Left colon (tissue), 2 donors: ENCODE measurements around the gene MPL. TPM values are rescaled to one million over a fixed set of nuclear protein-coding genes. Genes with fewer than 3 reads are reported as not detected.

Source experiments
- ATAC-seq: fragments of 200-7000 bp; cut with Tn5 transposase; one replicate; pipeline ENCODE4 v1.9.1; 2020; ENCODE audit warnings: mild to moderate bottlenecking, moderate library complexity
- DNase-seq, 2 donors: peaks; one replicate each; pipeline ENCODE4 v3.0.0-alpha.2; 2020
- intact Hi-C, 2 donors: fragments of 100-400 bp; cut with DNase I in 1 of 2; cut with micrococcal nuclease in 1 of 2; formaldehyde crosslinking; loops; one replicate each; pipeline versions ENCODE4 v1.11.2 to v1.14.0; 2022; cut with DNase I, micrococcal nuclease
- total RNA-seq, 2 donors: library from RNA; stranded (reverse); fragmentation: NEBNext Ultra II Directional; extraction: Animal tissue kit (Norgen Biotek cat#: 25700); gene quantifications; one replicate each; pipeline ENCODE4 v1.2.1, GENCODE V29; 2021
- donor health status: DM: no; HTN: no; CAD: no.
- donor health status: DM: yes; HTN: yes; CAD: no.

The MPL gene
- total RNA-seq, 2 donors from 2014 or later: 0.56 TPM; not detected in 1

GRCh38 chr1:43305461-43305860, 32.2 kb upstream of the MPL start:
- ATAC-seq (no peak), DNase-seq (peak in 1 of 2 donors; percentile 16)
- intact Hi-C loops: no loop called here

- DNase-seq: no peak
- intact Hi-C loops: no loop called here
- no peak for ATAC-seq
Observed at GRCh38 chr1:43305926-43306687, 31.5 kb upstream of the MPL start.

- intact Hi-C loops: no loop called here
- ATAC-seq (no peak), DNase-seq (no peak)
Observed at GRCh38 chr1:43306688-43307457, 30.7 kb upstream of the MPL start.

DNA sequence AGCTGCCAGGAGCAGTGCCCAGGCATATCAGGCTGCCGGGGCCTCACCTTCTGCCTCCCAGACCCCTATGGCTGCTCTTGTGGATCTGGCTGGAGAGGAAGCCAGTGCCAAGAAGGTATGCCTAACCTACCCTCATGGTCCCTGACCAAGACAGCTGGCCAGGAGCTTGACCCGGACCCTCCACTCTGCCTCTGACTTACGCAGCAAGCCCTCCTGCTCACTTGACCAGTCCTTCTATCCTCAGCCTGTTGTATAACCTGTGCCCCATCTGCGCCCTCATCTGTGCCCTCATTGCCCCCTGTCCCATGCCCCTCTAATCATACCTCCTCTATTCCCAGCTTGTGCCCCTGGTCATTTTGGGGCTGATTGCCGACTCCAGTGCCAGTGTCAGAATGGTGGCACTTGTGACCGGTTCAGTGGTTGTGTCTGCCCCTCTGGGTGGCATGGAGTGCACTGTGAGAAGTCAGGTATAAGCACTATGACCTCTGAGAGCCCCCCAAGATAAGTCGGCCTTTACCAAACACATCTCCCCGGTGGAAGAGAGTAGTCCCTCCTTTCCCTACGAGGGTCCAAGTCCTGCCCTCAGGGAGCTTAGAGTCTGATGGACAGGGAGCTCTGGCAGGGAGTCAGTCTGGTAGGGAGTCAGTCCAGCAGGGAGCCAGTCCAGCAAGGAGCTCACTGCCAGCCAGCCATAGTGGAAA, 30.0 kb upstream of the MPL start:
- intact Hi-C loops: no loop called here
- no peak for DNase-seq
- no peak for ATAC-seq

GRCh38 chr1:43308635-43309404, 28.8 kb upstream of the MPL start:
- intact Hi-C loops: no loop called here
- DNase-seq (no peak), ATAC-seq (no peak)

DNA sequence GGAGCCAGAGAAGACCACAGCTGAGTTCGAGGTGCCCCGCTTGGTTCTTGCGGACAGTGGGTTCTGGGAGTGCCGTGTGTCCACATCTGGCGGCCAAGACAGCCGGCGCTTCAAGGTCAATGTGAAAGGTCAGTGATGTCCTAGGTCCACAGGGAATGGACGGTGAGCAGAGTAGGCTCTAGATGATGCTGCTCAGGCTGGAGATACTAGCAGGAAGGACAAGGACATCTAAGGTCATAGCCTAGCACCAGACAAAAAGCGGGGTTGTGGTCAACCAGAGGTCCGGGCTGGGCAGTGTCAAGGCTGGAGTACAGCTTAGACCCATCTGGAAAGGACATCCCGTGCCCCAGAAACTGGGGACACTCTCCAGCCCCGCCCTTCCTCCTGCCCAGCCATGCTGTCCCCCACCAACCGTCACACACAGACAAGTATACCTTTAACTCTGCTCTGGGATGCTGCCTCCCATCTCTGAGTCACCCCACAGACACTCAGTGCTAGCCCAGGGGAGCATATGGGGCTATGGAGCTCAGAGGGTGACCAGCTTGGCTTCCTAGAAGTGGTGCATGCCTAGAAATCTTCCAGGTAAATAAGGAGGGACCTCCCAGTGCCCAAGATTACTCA, 28.1 kb upstream of the MPL start:
- no peak for ATAC-seq
- DNase-seq: no peak
- intact Hi-C loops: no loop called here

DNA sequence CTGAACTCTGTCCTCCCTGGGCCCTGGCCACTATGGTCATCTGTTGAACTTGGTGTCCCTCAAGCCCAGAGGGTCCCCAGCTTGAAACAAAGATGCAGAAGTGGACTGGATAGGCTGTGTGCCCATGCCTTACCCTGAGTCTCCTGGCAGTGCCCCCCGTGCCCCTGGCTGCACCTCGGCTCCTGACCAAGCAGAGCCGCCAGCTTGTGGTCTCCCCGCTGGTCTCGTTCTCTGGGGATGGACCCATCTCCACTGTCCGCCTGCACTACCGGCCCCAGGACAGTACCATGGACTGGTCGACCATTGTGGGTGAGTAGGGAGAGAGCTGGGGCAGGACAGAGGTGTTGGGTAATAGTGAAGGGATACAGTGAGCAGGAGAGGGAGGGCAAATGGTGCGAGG, 26.1 kb upstream of the MPL start:
- intact Hi-C loops: no loop called here
- DNase-seq: no peak
- ATAC-seq: no peak

- DNase-seq (no peak), ATAC-seq (no peak)
- intact Hi-C loops: no loop called here
Observed at GRCh38 chr1:43312212-43312623, 25.4 kb upstream of the MPL start.

- DNase-seq: no peak
- intact Hi-C loops: no loop called here
- no peak for ATAC-seq
Observed at GRCh38 chr1:43312663-43313515, 24.7 kb upstream of the MPL start.

DNA sequence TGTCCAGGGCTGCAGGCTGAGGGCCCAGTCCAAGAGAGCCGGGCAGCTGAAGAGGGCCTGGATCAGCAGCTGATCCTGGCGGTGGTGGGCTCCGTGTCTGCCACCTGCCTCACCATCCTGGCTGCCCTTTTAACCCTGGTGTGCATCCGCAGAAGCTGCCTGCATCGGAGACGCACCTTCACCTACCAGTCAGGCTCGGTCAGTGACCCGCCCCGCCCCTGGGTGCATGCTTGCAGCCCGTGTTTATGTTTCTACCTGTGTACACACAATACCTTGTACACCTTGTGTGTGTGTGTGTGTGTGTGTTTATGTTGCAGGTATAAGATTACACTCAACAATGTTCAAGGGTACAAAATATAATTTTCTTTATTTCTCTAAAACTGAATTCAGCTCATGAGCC, 23.8 kb upstream of the MPL start:
- DNase-seq: peak; percentile 68 to 83
- ATAC-seq: peak; percentile 96
- intact Hi-C loops: no loop called here

DNA sequence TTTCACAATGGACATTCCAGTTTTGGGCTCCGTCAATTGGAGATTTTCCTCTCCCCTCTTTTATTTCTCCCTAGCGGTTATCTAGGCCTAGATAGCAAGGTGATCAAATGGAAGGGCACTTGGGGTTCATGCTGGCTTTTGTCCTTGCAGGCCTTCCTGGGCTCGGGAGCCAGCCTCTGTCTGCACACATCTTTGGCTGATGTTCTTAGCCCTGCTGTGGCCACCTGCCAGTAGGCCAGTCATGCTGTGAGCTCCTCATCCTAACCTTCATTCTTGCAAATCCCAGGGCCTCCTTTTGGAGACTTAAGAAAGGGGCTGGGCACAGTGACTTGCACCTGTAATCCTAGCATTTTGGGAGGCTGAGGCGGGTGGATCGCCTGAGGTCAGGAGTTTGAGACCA, 23.4 kb upstream of the MPL start:
- intact Hi-C loops: no loop called here
- ATAC-seq: no peak
- no peak for DNase-seq

- ATAC-seq (no peak), DNase-seq (no peak)
- intact Hi-C loops: no loop called here
Observed at GRCh38 chr1:43315481-43315880, 22.1 kb upstream of the MPL start.

GRCh38 chr1:43315963-43316737, 21.5 kb upstream of the MPL start:
- DNase-seq (no peak), ATAC-seq (no peak)
- intact Hi-C loops: no loop called here

GRCh38 chr1:43316738-43317520, 20.7 kb upstream of the MPL start:
- intact Hi-C loops: no loop called here
- ATAC-seq: no peak
- DNase-seq: no peak

DNA sequence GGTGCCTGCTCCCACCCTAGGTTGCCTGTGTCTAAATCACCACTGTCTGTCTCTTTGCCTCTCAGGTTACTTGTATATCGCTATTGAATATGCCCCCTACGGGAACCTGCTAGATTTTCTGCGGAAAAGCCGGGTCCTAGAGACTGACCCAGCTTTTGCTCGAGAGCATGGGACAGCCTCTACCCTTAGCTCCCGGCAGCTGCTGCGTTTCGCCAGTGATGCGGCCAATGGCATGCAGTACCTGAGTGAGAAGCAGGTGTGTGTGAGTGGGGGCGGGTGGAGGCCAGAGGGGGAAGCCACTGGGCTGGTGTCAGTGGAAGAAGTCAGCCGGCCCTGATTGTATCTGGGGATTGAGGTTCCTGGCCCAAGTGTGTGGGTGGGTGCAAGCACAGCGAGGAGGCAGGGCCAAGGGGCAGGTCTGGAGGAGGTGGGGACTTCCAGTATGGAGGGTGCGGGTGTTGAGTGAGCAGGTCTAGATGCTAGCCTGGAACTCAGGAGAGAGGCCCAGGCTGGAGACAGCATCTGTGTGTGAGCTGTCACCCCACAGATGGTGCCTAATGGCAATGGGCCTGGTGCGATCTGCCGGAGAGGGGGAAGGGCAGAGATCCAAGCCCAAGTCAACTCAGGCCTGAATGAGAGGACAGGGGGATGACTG, 19.7 kb upstream of the MPL start:
- ATAC-seq: no peak
- intact Hi-C loops: no loop called here
- DNase-seq: no peak

DNA sequence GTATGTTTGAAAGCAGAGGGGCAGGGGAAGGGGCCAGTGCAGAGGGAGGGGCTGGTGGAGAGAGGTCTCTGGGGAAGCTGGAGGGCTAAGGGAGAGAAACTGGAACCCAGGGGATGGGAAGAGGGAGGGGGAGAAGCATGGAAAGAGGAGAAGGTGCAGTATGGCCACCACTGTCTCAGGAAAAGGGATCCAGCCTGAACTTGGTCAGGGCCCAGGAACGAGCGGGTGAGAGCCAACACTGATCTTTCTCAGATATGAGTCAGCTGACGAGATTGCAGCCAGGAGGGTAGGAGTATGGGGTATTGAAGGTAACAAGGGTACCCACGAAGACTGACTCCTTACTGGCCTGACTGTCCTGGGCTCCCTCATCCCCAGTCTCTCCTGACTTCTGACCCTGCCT, 18.8 kb upstream of the MPL start:
- no peak for DNase-seq
- intact Hi-C loops: no loop called here

More for the DNA sequence above, 18.8 kb upstream of the MPL start:
- no peak for ATAC-seq
